SU-DHL-6 (cell line): ENCODE measurements around the gene C17orf58.

ENCODE experiments used
- EZH2phosphoT487 ChIP-seq: fragments of 200-600 bp; sonication (generic), shearing (Covaris generic); conservative IDR thresholded peaks from 2 replicates; pipeline ENCODE4 v1.6.1; 2018; ENCODE audit warnings: mild to moderate bottlenecking, antibody characterized with exemption, low read length, moderate library complexity, mixed read lengths
- TF ChIP-seq, protein P1 (sequence below): fragments of 200-600 bp; sonication (generic); IDR thresholded peaks from one replicate; pipeline ENCODE4 v1.5.1; 2017; ENCODE audit warnings: antibody characterized with exemption, mild to moderate bottlenecking, low read length, moderate library complexity; ENCODE audit not compliant: insufficient read depth, poor library complexity, severe bottlenecking

- TF ChIP-seq, protein P1, sequence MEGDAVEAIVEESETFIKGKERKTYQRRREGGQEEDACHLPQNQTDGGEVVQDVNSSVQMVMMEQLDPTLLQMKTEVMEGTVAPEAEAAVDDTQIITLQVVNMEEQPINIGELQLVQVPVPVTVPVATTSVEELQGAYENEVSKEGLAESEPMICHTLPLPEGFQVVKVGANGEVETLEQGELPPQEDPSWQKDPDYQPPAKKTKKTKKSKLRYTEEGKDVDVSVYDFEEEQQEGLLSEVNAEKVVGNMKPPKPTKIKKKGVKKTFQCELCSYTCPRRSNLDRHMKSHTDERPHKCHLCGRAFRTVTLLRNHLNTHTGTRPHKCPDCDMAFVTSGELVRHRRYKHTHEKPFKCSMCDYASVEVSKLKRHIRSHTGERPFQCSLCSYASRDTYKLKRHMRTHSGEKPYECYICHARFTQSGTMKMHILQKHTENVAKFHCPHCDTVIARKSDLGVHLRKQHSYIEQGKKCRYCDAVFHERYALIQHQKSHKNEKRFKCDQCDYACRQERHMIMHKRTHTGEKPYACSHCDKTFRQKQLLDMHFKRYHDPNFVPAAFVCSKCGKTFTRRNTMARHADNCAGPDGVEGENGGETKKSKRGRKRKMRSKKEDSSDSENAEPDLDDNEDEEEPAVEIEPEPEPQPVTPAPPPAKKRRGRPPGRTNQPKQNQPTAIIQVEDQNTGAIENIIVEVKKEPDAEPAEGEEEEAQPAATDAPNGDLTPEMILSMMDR: no peak
- TF ChIP-seq EZH2phosphoT487: no peak
Observed at GRCh38 chr17:68020409-68020756, 24.1 kb upstream of the C17orf58 start.
